ACC112 (cell line): Measurements from ENCODE around the gene LRRC8D.
A peak's percentile ranks its signal among the peaks of the same experiment; 100 is the strongest.

Experiments
- H2AFZ ChIP-seq: fragments of 200-600 bp; sonication (generic); one replicate; pipeline ENCODE4 v1.6.0; 2017; ENCODE audit warnings: antibody characterized with exemption, low read length; ENCODE audit not compliant: unreplicated experiment
- H3K27ac ChIP-seq: fragments of 200-600 bp; sonication (generic); 2 replicates; pipeline ENCODE4 v1.5.1; 2014; ENCODE audit warnings: low read depth, mild to moderate bottlenecking, antibody characterized with exemption, low read length, moderate library complexity
- H3K27me3 ChIP-seq: fragments of 200-600 bp; sonication (generic); 2 replicates; pipeline ENCODE4 v1.6.1; 2014; ENCODE audit warnings: mild to moderate bottlenecking, antibody characterized with exemption, low read length, moderate library complexity, mixed read lengths; ENCODE audit not compliant: insufficient read depth
- H3K36me3 ChIP-seq: fragments of 200-600 bp; sonication (generic); 2 replicates; pipeline ENCODE4 v1.6.1; 2016; ENCODE audit warnings: mild to moderate bottlenecking, antibody characterized with exemption, low read length, moderate library complexity, mixed read lengths; ENCODE audit not compliant: insufficient read depth
- H3K4me1 ChIP-seq: fragments of 200-600 bp; sonication (generic); one replicate; pipeline ENCODE4 v1.6.1; 2016; ENCODE audit warnings: low read length, mixed read lengths; ENCODE audit not compliant: insufficient read depth, unreplicated experiment, control insufficient read depth
- H3K4me3 ChIP-seq: fragments of 200-600 bp; sonication (generic); 2 replicates; pipeline ENCODE4 v1.5.1; 2014; ENCODE audit warnings: mild to moderate bottlenecking, low read depth, low read length
- H3K79me2 ChIP-seq: fragments of 200-600 bp; sonication (generic); one replicate; pipeline ENCODE4 v1.6.0; 2016; ENCODE audit warnings: low read length; ENCODE audit not compliant: control insufficient read depth, unreplicated experiment, insufficient read depth

Gene LRRC8D

DNA sequence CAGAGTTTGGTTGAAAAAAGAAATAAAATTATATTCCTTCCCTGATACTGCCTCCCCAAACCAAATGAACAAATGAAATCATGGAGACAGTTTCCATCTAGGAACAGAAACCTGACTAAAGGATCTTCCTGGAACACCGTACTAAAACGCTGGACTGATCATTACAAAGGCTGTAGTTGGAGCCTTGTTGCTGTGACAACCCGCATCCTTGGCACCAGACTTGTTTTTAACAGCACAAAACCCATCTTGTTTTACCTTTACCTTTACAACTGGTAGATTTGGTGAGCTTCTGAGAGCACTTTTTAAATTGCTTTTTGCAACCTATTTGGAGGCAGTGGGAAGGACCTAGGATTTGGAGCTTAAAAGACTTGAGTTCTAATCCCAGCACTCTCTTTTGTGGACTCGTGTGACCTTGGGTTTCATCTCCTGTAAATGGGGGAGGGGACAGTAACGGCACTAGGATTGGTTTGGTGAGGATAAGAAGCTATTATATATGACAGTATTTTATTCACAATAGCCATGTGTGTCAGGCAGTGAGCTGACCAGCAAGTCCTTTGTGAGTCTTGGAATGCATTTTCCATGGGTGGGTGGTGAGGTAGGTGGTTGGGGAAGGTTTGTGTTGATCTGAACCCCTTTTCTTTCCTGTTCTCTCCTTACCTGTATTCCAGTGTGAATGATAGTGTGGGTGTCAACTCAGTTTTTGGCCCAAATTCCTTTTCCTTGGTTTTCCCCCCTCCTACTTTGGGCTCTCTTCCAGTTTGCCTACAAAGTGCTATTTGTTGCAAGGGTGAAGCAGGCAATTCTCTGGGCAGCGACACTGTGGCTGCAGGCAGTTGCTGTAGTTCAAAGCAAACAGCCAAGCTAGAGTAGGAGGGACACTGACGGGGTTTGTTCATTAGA, 12.6 kb downstream of the LRRC8D start:
- Histone ChIP-seq H3K27me3 (no peaks in the 10 kb centered on the region), H2AFZ (no peak overlapping the region), H3K79me2 (no peaks in the 10 kb centered on the region), H3K4me1 (no peaks in the 10 kb centered on the region), H3K36me3 (no peaks in the 10 kb centered on the region), H3K4me3 (no peak overlapping the region), H3K27ac (no peak overlapping the region)

DNA sequence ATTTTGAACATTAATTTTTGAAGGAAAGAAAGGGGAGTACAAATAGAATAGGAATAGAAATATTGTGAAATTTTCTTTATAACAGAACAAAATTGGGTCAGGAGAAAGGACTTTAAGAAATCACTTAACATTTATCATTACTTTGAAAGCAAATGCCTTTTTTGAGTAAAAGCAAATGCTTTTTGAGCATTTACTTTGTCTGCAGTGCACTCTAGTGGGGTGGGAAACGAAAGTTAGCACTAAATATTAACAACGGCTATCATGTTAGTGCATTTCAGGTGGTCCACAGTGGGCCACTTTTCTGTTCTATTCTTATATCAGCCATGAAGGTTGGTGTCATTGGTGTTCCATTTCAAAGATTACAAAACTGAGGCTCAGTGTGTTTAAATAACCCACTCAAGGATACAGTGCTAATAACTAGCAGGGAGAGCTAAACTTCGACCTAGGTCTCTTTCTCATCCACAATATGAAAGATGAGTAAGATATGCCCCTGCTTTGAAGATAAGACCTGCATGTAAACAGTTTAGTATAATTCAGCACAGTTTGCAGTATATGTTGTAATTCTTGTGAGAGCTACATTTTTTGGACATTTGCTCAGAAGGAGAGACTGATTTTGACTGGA, 13.4 kb downstream of the LRRC8D start:
- no peak overlapping the region for H3K4me3 ChIP-seq
- H3K27ac ChIP-seq = no peak overlapping the region
- no peaks in the 10 kb centered on the region for H3K4me1 ChIP-seq
- H3K79me2 ChIP-seq = no peaks in the 10 kb centered on the region
- no peaks in the 10 kb centered on the region for H3K36me3 ChIP-seq
- no peaks in the 10 kb centered on the region for H3K27me3 ChIP-seq
- no peak overlapping the region for H2AFZ ChIP-seq

DNA sequence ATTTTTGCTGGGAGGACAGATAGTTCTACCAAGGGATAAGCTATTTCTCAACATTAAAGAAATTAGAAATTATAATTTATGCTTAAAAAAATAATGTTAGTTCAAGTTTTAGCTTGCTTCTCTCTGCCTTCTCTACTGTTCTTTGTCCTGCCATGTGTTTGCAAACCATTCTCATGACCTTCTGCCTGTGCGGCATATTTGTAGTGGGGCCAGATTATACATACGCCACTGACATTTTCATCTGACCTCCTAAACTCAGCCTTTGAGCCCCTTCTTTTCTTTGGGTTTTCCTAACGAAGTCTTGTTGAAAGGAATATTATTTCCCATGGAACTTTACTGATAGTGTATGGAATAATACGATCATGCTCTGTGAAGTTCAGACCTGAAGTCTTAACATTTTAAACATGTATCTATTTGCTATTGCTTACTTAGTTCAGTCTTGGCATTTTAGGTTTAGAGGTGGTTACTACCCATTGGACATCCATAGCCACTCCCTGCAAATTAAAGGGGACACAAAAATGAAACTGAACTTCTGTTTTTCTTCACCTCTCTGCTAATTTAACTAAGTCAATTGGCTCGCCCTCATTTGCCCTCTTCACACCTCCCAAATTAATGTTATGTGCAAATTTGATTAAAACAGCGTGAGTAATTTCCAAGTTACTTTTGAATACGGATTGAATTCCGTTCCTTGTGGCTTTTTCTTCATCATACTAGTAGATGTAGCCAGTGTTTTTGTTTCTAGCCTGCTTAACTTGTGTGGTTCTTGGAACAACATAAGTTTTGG, 15.6 kb downstream of the LRRC8D start:
- H2AFZ ChIP-seq = no peak overlapping the region
- H3K4me1 ChIP-seq = no peaks in the 10 kb centered on the region
- no peak overlapping the region for H3K4me3 ChIP-seq
- no peaks in the 10 kb centered on the region for H3K27me3 ChIP-seq
- H3K36me3 ChIP-seq = no peaks in the 10 kb centered on the region
- no peak overlapping the region for H3K27ac ChIP-seq
- H3K79me2 ChIP-seq = no peaks in the 10 kb centered on the region

DNA sequence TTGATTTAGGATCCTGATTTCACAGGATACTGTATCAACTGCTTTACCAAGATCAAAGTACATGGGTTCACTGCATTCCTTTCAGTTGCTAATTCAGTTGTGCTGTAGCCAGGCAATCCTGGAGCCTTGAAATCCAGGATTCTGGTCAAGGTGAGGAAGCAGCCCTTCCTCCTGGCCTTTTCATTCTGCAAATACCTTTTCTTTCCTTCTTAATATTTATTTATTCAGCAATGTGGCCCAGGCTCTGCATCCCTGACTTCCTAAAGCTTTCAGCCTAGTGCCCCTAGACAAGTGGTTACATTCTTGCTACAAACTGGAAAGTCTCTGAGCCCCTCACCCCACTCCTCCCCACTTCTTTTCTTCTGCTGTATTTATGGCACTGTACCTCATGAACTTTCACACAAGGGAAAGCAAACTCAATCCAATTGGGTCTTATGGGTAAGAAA, 16.2 kb downstream of the LRRC8D start:
- H3K27me3 ChIP-seq = no peaks in the 10 kb centered on the region
- H3K36me3 ChIP-seq = no peaks in the 10 kb centered on the region
- no peak overlapping the region for H2AFZ ChIP-seq
- no peak overlapping the region for H3K27ac ChIP-seq
- H3K4me3 ChIP-seq = no peak overlapping the region
- H3K4me1 ChIP-seq = no peaks in the 10 kb centered on the region
- H3K79me2 ChIP-seq = no peaks in the 10 kb centered on the region

DNA sequence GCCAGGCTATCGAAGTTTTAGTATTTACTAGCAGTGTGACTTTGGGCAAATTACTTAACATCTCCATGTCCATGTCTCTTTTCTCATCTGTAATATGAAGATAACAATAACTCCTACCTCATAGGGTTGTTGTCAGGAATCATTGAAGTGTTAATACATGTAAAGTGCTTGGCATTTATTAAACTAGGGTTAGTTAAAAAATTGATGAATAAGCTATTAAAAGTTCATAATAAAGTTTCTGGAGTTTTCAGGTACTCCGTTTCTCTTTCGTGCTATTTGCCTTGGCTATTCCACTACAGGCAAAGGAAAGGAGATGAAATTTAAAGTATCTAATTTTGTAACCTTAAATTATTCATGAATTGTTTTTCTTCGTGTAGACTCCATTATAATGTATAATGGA, 16.7 kb downstream of the LRRC8D start:
- H3K4me3 ChIP-seq = no peak overlapping the region
- no peak overlapping the region for H2AFZ ChIP-seq
- no peaks in the 10 kb centered on the region for H3K27me3 ChIP-seq
- peaks cover 4% of the 10 kb centered on the region for H3K4me1 ChIP-seq
- H3K27ac ChIP-seq = no peak overlapping the region
- no peaks in the 10 kb centered on the region for H3K36me3 ChIP-seq
- H3K79me2 ChIP-seq = no peaks in the 10 kb centered on the region

DNA sequence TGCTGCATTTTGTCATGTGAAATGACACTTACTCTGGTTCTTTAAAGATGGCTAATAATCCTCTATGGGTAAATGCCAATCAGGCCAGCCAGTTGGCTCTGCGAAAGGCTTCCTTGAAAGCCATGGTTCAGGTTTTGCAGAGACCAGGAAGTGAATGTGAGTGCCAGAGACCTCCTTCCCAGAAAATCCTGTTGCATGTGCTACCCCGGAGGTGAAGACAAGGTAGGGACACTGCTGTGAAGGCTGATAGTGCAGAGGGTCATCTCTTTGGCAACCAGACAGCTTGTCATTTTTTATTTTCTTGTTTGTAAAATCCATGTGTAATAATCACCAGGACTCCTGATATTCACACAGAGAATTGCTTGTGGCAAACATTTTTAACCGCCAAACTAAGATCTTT, 18.7 kb downstream of the LRRC8D start:
- H3K27me3 ChIP-seq = no peaks in the 10 kb centered on the region
- H3K4me3 ChIP-seq = no peak overlapping the region
- H3K79me2 ChIP-seq = peaks cover 12% of the 10 kb centered on the region
- peaks cover 11% of the 10 kb centered on the region for H3K4me1 ChIP-seq
- H3K27ac ChIP-seq = no peak overlapping the region
- no peaks in the 10 kb centered on the region for H3K36me3 ChIP-seq
- H2AFZ ChIP-seq = no peak overlapping the region

DNA sequence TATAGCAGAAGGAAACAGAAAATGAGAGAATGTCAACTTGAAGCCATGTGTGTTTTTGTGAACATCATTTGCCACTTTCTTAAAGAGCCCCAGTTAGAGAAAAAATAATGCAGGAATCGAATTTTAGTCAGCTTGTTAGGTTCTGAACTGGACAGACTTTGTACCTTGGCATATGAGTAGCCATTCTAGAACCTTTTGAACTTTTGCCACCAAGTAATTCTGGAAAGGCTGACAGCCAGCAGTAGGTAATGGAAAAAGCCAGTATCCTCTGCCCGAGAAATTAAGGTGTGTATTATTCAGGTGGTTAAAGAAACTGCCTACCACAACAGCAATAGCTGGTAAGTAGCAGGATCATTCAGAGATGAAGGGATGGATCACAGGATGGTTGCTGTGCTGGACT, 20.7 kb downstream of the LRRC8D start:
- Histone ChIP-seq H3K36me3 (no peaks in the 10 kb centered on the region), H3K4me1 (peaks cover 27% of the 10 kb centered on the region), H2AFZ (no peak overlapping the region), H3K4me3 (no peak overlapping the region), H3K79me2 (peaks cover 30% of the 10 kb centered on the region), H3K27ac (no peak overlapping the region), H3K27me3 (no peaks in the 10 kb centered on the region)

DNA sequence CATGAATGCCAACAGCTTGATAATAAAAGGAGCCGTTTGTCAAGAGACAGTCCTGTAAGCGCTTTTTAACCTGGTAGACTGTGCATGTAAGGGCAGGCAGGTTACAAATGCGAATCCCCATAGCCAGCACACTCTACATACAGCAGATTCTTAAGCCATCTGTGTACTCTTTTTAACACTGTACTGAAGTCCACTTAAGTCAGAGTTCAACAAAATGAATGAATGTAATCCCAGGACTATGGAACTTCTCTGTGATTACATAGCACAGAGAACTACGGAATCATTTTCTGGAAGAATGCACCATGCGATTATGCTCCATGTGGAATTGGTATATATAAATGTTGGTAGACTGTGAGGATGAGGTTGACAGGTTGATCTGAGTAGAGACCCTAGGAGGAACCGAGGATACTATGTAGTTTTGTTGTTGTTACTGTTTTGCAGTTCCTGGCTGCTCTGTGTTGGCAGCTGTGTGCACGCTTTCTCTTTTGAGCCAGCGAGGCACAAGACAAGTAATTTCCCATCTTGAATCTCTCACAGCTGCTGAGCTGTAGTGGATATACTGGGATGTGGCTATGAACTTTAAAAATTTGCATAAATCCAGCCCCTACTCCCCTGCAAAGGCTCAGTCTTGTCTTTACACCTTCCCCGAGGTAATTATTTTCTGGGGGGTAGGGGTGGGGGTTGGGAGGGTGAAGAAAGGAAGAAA, 21.9 kb downstream of the LRRC8D start:
- Histone ChIP-seq H3K4me1 (peaks cover 36% of the 10 kb centered on the region), H3K36me3 (no peaks in the 10 kb centered on the region), H3K79me2 (peaks cover 40% of the 10 kb centered on the region), H3K27ac (peak overlapping the region; percentile 26; the same call in 1 of the 2 replicates), H2AFZ (peak overlapping the region; percentile 96), H3K27me3 (no peaks in the 10 kb centered on the region), H3K4me3 (peak overlapping the region; percentile 92)

DNA sequence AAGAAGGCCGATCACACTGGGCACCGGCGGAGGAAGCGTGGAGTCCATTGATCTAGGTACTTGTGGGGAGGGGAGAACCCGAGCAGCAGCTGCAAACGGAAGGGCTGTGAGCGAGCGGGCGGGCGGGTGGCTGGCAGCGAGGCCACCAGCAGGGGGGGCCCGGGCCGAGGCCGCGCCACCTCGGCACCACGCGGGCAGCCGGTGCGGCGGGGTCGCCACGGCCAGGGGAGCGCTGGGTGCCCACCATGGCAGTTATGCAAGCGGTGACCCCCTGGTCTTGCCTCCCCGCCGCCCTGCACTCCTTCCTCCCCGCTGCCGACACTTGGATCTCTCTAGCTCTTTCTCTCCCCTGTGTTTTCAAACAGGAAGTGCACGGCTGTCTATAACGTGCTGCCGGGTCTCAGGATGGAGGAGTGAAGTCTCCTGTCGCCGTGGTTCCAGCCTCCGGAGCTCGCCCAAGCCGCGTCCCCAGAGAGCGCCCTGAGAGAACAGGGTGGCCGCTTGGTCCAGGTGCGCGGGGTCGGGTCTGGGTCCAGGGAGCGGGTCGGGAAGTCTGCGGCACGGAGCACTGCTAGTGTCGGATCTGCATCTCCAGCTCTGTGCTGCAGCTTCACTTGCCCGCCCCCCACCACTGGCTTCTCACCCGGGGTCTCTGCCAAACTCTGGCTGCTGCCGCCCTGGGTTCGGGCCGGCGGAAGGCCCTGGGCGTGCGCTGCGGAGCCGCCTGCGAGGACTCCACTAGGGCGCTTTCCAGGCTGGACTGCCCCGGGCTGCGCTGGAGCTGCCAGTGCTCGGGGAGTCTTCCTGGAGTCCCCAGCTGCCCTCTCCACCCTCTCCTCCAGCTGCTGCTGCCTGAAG, 22.7 kb downstream of the LRRC8D start:
- H2AFZ ChIP-seq = peak overlapping the region; percentile 96
- peaks cover 46% of the 10 kb centered on the region for H3K79me2 ChIP-seq
- H3K4me1 ChIP-seq = peaks cover 36% of the 10 kb centered on the region
- H3K36me3 ChIP-seq = no peaks in the 10 kb centered on the region
- H3K4me3 ChIP-seq = peak overlapping the region; percentile 92
- H3K27ac ChIP-seq = peak overlapping the region; percentile 44; the same call in 1 of the 2 replicates
- no peaks in the 10 kb centered on the region for H3K27me3 ChIP-seq
